CD4-positive, CD25-positive, alpha-beta regulatory T cell (primary cell): ENCODE measurements around the gene RNASE13. TPM values are rescaled to one million over a fixed set of nuclear protein-coding genes. Genes with fewer than 3 reads are reported as not detected.

Experiments used
- ATAC-seq, 2 donors: fragments of 150-1000 bp; cut with Tn5 transposase; one replicate each; pipeline ENCODE4 v1.10.0; 2021; ENCODE audit warnings: low read depth in 2 of 2, moderate number of reproducible peaks in 2 of 2, moderate library complexity in 1 of 2
- DNase-seq, 3 donors: peaks; one replicate each; pipeline versions ENCODE4 v3.0.0 to v3.0.0-alpha.2; 2012 to 2022; ENCODE audit warnings: mixed read lengths in 1 of 3
- H3K27ac ChIP-seq: one replicate; pipeline ENCODE4 v1.7.0; 2013; ENCODE audit warnings: mild to moderate bottlenecking, low read length; ENCODE audit not compliant: insufficient read depth, poor library complexity, severe bottlenecking
- H3K27me3 ChIP-seq: one replicate; pipeline ENCODE4 v1.7.0; 2013; ENCODE audit warnings: low read length; ENCODE audit not compliant: control insufficient read depth, insufficient read depth
- H3K36me3 ChIP-seq: one replicate; pipeline ENCODE4 v1.7.0; 2013; ENCODE audit warnings: mild to moderate bottlenecking, low read length, moderate library complexity; ENCODE audit not compliant: control insufficient read depth, insufficient read depth
- H3K4me1 ChIP-seq: 2 replicates; pipeline ENCODE4 v1.7.0; 2013; ENCODE audit warnings: mild to moderate bottlenecking, low read length; ENCODE audit not compliant: insufficient read depth, control insufficient read depth, poor library complexity, severe bottlenecking
- H3K4me3 ChIP-seq: one replicate; pipeline ENCODE4 v1.7.0; 2013; ENCODE audit warnings: low read depth, mild to moderate bottlenecking, low read length, moderate library complexity
- H3K9me3 ChIP-seq, 2 experiments: 1 replicate in 1 of 2; 2 replicates in 1 of 2; pipeline ENCODE4 v1.7.0; 2013; ENCODE audit warnings: low read length in 2 of 2, mild to moderate bottlenecking in 1 of 2, moderate library complexity in 1 of 2; ENCODE audit not compliant: control insufficient read depth in 2 of 2
- H3K27ac Mint-ChIP-seq, 3 donors: one replicate each; pipeline ENCODE4 v1.8.0; 2020 to 2022; ENCODE audit warnings: mild to moderate bottlenecking in 3 of 3, mixed read lengths in 3 of 3, moderate library complexity in 2 of 3
- H3K27me3 Mint-ChIP-seq: one replicate; pipeline ENCODE4 v1.8.0; 2022; ENCODE audit warnings: mild to moderate bottlenecking, mixed read lengths
- H3K36me3 Mint-ChIP-seq: one replicate; pipeline ENCODE4 v1.8.0; 2020; ENCODE audit warnings: mixed read lengths
- H3K4me1 Mint-ChIP-seq, 4 donors: one replicate each; pipeline ENCODE4 v1.8.0; 2020 to 2022; ENCODE audit warnings: mixed read lengths in 4 of 4, mild to moderate bottlenecking in 1 of 4
- H3K4me3 Mint-ChIP-seq, 4 donors: one replicate each; pipeline ENCODE4 v1.8.0; 2020 to 2022; ENCODE audit warnings: mild to moderate bottlenecking in 4 of 4, mixed read lengths in 4 of 4, moderate library complexity in 3 of 4
- H3K9me3 Mint-ChIP-seq, 7 donors: one replicate each; pipeline ENCODE4 v1.8.0; 2020 to 2022; ENCODE audit warnings: mixed read lengths in 7 of 7, mild to moderate bottlenecking in 3 of 7, moderate library complexity in 2 of 7
- polyA plus RNA-seq, 4 donors: library from polyadenylated mRNA; unstranded; fragments of 300-500 nt; fragmentation: Illumina TruSeq; gene quantifications; one replicate each; pipeline ENCODE4 v1.2.3, GENCODE V29; 2021
- total RNA-seq: library from RNA; stranded (reverse); gene quantifications from one replicate; pipeline ENCODE4 v1.2.3, GENCODE V29; 2022

RNASE13 gene
- total and polyA plus RNA-seq, 5 donors from 2014 or later, result not detected

GRCh38 chr14:21026988-21027315 lies 7.7 kb downstream of the RNASE13 start:
- no peak for ATAC-seq
- no peak for DNase-seq
- Mint-ChIP-seq H3K27ac (peak overlapping the region; percentile 8 to 85 (median 32)), H3K4me1 (peaks cover 0 to 30% (median 12%) of the 10 kb centered on the region in 4 donors), H3K9me3 (no peaks in the 10 kb centered on the region), H3K27me3 (peaks cover 26% of the 10 kb centered on the region), H3K36me3 (peaks cover 4% of the 10 kb centered on the region), H3K4me3 (peak overlapping the region; percentile 55 to 80 (median 68))
- Histone ChIP-seq H3K27ac (no peak overlapping the region), H3K27me3 (peaks cover 3% of the 10 kb centered on the region), H3K9me3 (no peaks in the 10 kb centered on the region), H3K4me1 (peaks cover 20% of the 10 kb centered on the region), H3K36me3 (no peaks in the 10 kb centered on the region), H3K4me3 (no peak overlapping the region)

GRCh38 chr14:21026274-21026987 lies 8.2 kb downstream of the RNASE13 start:
- Mint-ChIP-seq H3K4me3 (peak overlapping the region; percentile 67 to 84 (median 72)), H3K36me3 (peaks cover 9% of the 10 kb centered on the region), H3K9me3 (no peaks in the 10 kb centered on the region), H3K4me1 (peaks cover 0 to 30% (median 12%) of the 10 kb centered on the region in 4 donors), H3K27me3 (peaks cover 22% of the 10 kb centered on the region), H3K27ac (peak overlapping the region in 1 of 3 donors; percentile 32)
- Histone ChIP-seq H3K4me3 (no peak overlapping the region), H3K36me3 (no peaks in the 10 kb centered on the region), H3K27ac (no peak overlapping the region), H3K4me1 (peaks cover 20% of the 10 kb centered on the region), H3K27me3 (peaks cover 3% of the 10 kb centered on the region), H3K9me3 (no peaks in the 10 kb centered on the region)
- no peak for ATAC-seq
- no peak for DNase-seq

- no peak overlapping the region for H3K27ac ChIP-seq
- no peak for DNase-seq
- H3K4me3 Mint-ChIP-seq, result peak overlapping the region; percentile 86 to 94 (median 92)
Measured at GRCh38 chr14:21025371-21026273, 9.0 kb downstream of the RNASE13 start.

GRCh38 chr14:21024585-21025370 lies 9.8 kb downstream of the RNASE13 start, which contains the start of gene NDRG2:
TSS of gene NDRG2 (minus strand) at chr14:21025061. CDS start at chr14:21023315, 1,746 bp downstream.
- no peaks in the 10 kb centered on the region for H3K36me3 ChIP-seq
- H3K9me3 ChIP-seq, result no peaks in the 10 kb centered on the region
- peaks cover 18% of the 10 kb centered on the region for H3K36me3 Mint-ChIP-seq
- peak within 1 kb of the TSS; percentile 86 to 94 (median 92) for H3K4me3 Mint-ChIP-seq
- H3K4me1 ChIP-seq, result peaks cover 20% of the 10 kb centered on the region
- peak within 1 kb of the TSS; percentile 74 for H3K4me3 ChIP-seq
- peaks cover 0 to 32% (median 12%) of the 10 kb centered on the region in 4 donors for H3K4me1 Mint-ChIP-seq
- ATAC-seq, result peak; percentile 84 to 85
- H3K27ac ChIP-seq, result peak within 1 kb of the TSS; percentile 14
- peaks cover 3% of the 10 kb centered on the region for H3K27me3 ChIP-seq
- peaks cover 21% of the 10 kb centered on the region for H3K27me3 Mint-ChIP-seq
- no peaks in the 10 kb centered on the region for H3K9me3 Mint-ChIP-seq
- DNase-seq, result peak; percentile 64 to 74 (median 70)
- peak within 1 kb of the TSS in 2 of 3 donors; percentile 78 to 93 for H3K27ac Mint-ChIP-seq

More at GRCh38 chr14:21025371-21026273, 9.0 kb downstream of the RNASE13 start:
- Histone ChIP-seq H3K36me3 (no peaks in the 10 kb centered on the region), H3K27me3 (peaks cover 3% of the 10 kb centered on the region), H3K4me1 (peaks cover 20% of the 10 kb centered on the region), H3K4me3 (no peak overlapping the region), H3K9me3 (no peaks in the 10 kb centered on the region)
- H3K9me3 Mint-ChIP-seq, result no peaks in the 10 kb centered on the region
- peak overlapping the region in 1 of 3 donors; percentile 93 for H3K27ac Mint-ChIP-seq
- no peak for ATAC-seq
- H3K4me1 Mint-ChIP-seq, result peaks cover 0 to 32% (median 12%) of the 10 kb centered on the region in 4 donors
- peaks cover 14% of the 10 kb centered on the region for H3K36me3 Mint-ChIP-seq
- peaks cover 23% of the 10 kb centered on the region for H3K27me3 Mint-ChIP-seq

GRCh38 chr14:21023817-21024584 lies 10.6 kb downstream of the RNASE13 start:
- Mint-ChIP-seq H3K4me3 (peak overlapping the region; percentile 82 to 94 (median 90)), H3K27ac (peak overlapping the region in 2 of 3 donors; percentile 78 to 89), H3K27me3 (peaks cover 21% of the 10 kb centered on the region), H3K4me1 (peaks cover 0 to 32% (median 12%) of the 10 kb centered on the region in 4 donors), H3K9me3 (no peaks in the 10 kb centered on the region), H3K36me3 (peaks cover 26% of the 10 kb centered on the region)
- Histone ChIP-seq H3K4me1 (peaks cover 20% of the 10 kb centered on the region), H3K4me3 (peak overlapping the region; percentile 74), H3K27me3 (peaks cover 3% of the 10 kb centered on the region), H3K9me3 (no peaks in the 10 kb centered on the region), H3K27ac (peak overlapping the region; percentile 14), H3K36me3 (peaks cover 6% of the 10 kb centered on the region)
- DNase-seq (peak in 1 of 3 donors; percentile 12), ATAC-seq (no peak)

- peaks cover 20% of the 10 kb centered on the region for H3K4me1 ChIP-seq
- H3K4me3 Mint-ChIP-seq, result peak overlapping the region; percentile 65 to 94 (median 84)
- DNase-seq (no peak), ATAC-seq (no peak)
- peaks cover 0 to 32% (median 12%) of the 10 kb centered on the region in 4 donors for H3K4me1 Mint-ChIP-seq
- no peak overlapping the region for H3K4me3 ChIP-seq
- H3K27me3 Mint-ChIP-seq, result peaks cover 21% of the 10 kb centered on the region
- H3K27ac ChIP-seq, result no peak overlapping the region
- H3K9me3 Mint-ChIP-seq, result no peaks in the 10 kb centered on the region
- H3K27me3 ChIP-seq, result peaks cover 3% of the 10 kb centered on the region
- peaks cover 6% of the 10 kb centered on the region for H3K36me3 ChIP-seq
- H3K27ac Mint-ChIP-seq, result peak overlapping the region in 2 of 3 donors; percentile 31 to 72
- no peaks in the 10 kb centered on the region for H3K9me3 ChIP-seq
- H3K36me3 Mint-ChIP-seq, result peaks cover 29% of the 10 kb centered on the region
Measured at GRCh38 chr14:21023174-21023573, 11.4 kb downstream of the RNASE13 start.
